Transverse colon (tissue), 4 donors: Measurements from ENCODE around the gene NECAB2. TPM values are rescaled to one million over a fixed set of nuclear protein-coding genes. Genes with fewer than 3 reads are reported as not detected.

Source experiments
- DNase-seq: peaks from one replicate; pipeline ENCODE4 v3.0.0-alpha.2; 2019
- H3K27ac ChIP-seq, 4 donors: fragments of 200-600 bp; sonication (generic); 2 replicates each; pipeline ENCODE4 v1.5.1; 2016 to 2018; ENCODE audit warnings: inconsistent platforms in 4 of 4
- H3K27me3 ChIP-seq: fragments of 200-600 bp; sonication (generic); 2 replicates; pipeline ENCODE4 v1.5.1; 2017; ENCODE audit warnings: inconsistent platforms
- H3K36me3 ChIP-seq, 4 donors: fragments of 200-600 bp; sonication (generic); 2 replicates each; pipeline ENCODE4 v1.5.1; 2017 to 2019; ENCODE audit warnings: inconsistent platforms in 4 of 4
- H3K4me1 ChIP-seq, 4 donors: fragments of 200-600 bp; sonication (generic); 2 replicates each; pipeline ENCODE4 v1.5.1; 2017 to 2020; ENCODE audit warnings: inconsistent platforms in 4 of 4
- H3K4me3 ChIP-seq, 4 donors: fragments of 200-600 bp; sonication (generic); 1 replicate in 1 of 4; 2 replicates in 3 of 4; pipeline versions ENCODE4 v1.5.1 to v1.6.1; 2017 to 2019; ENCODE audit warnings: inconsistent platforms in 4 of 4
- H3K9me3 ChIP-seq, 2 donors: fragments of 200-600 bp; sonication (generic); 2 replicates each; pipeline ENCODE4 v1.5.1; 2017 to 2019; ENCODE audit warnings: inconsistent platforms in 2 of 2
- EP300 ChIP-seq: sonication (generic); formaldehyde crosslinking; IDR thresholded peaks from one replicate; pipeline ENCODE4 v1.6.1; 2017; ENCODE audit warnings: antibody characterized with exemption, low read depth
- POLR2A ChIP-seq: fragments of 450-650 bp; IDR thresholded peaks from one replicate; pipeline ENCODE4 v1.6.1; 2016; ENCODE audit warnings: antibody characterized with exemption, mild to moderate bottlenecking, moderate library complexity
- POLR2AphosphoS5 ChIP-seq, 3 donors: sonication (generic); formaldehyde crosslinking; IDR thresholded peaks; one replicate each; pipeline ENCODE4 v1.6.1; 2016; ENCODE audit warnings: antibody characterized with exemption in 3 of 3
- whole genome bisulfite sequencing, 2 donors: methylation state at CpG; one replicate each; pipeline ENCODE4 v1.1.5; 2018; ENCODE audit warnings: low coverage in 1 of 2; 5-methylcytosine and 5-hydroxymethylcytosine counted together
- in situ Hi-C, 4 donors: fragments of 200-750 bp; cut with MboI; loops; one replicate each; pipeline versions ENCODE4 v1.15.0 to v1.15.1; 2017; ENCODE audit warnings: low sequenced_read_pairs in 3 of 4, low pct_ligation_motif_present in 1 of 4, low pct_unique_long_range_greater_than_20kb in 1 of 4
- intact Hi-C: fragments of 100-400 bp; cut with DNase I; formaldehyde crosslinking; loops from one replicate; pipeline ENCODE4 v1.15.1; 2023; ENCODE audit warnings: low total_unique reads
- total RNA-seq, 4 donors: library from RNA; depleted of rRNA; stranded (reverse); fragments of >200 nt; gene quantifications; one replicate each; pipeline ENCODE4 v1.1.0, GENCODE V29; 2016
- TF ChIP-seq, protein P1 (sequence below), 5 experiments: fragments of 200-600 bp in 3 of 5; fragments of 450-650 bp in 2 of 5; sonication (generic) in 3 of 5; IDR thresholded peaks; 1 replicate in 2 of 5; 2 replicates in 3 of 5; pipeline ENCODE4 v1.5.1; 2016 to 2017; ENCODE audit warnings: antibody characterized with exemption in 5 of 5, inconsistent platforms in 3 of 5, mild to moderate bottlenecking in 2 of 5, moderate library complexity in 1 of 5

Gene NECAB2
- total RNA-seq, 4 donors from 2014 or later: 0.41 TPM; not detected in 3

DNA sequence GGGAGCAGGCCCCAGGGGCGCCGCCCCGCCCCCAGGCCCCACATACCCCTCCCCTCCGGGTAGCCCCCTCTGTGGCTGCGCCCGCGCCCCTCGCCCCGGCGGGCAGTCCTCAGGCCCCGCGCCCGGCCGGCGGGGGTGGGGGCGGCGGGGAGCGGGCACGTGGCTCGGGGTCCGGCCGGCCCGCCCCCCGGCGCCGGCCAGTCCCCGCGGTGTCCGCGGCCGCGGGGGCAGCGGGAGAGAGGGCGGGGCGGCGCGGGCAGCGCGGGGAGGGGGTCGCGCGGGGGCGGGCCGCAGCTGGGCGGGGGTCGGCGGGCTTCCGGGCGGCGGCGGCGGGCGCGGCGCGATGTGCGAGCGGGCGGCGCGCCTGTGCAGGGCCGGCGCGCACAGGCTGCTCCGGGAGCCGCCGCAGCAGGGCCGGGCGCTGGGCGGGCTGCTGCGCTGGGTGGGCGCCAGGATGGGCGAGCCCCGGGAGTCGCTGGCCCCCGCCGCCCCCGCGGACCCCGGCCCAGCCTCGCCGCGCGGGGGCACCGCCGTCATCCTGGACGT lies 335 bp downstream of the NECAB2 start:
- peaks cover 16% of the 10 kb centered on the region for H3K27me3 ChIP-seq
- no peaks in the 10 kb centered on the region for H3K36me3 ChIP-seq
- intact Hi-C loops: no loop called here
- TF ChIP-seq, protein P1, sequence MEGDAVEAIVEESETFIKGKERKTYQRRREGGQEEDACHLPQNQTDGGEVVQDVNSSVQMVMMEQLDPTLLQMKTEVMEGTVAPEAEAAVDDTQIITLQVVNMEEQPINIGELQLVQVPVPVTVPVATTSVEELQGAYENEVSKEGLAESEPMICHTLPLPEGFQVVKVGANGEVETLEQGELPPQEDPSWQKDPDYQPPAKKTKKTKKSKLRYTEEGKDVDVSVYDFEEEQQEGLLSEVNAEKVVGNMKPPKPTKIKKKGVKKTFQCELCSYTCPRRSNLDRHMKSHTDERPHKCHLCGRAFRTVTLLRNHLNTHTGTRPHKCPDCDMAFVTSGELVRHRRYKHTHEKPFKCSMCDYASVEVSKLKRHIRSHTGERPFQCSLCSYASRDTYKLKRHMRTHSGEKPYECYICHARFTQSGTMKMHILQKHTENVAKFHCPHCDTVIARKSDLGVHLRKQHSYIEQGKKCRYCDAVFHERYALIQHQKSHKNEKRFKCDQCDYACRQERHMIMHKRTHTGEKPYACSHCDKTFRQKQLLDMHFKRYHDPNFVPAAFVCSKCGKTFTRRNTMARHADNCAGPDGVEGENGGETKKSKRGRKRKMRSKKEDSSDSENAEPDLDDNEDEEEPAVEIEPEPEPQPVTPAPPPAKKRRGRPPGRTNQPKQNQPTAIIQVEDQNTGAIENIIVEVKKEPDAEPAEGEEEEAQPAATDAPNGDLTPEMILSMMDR (IDR thresholded peaks at IDR 0.05): peak in 1 of 5 experiments; percentile 2
- TF ChIP-seq EP300: no peak
- H3K27ac ChIP-seq: no peak overlapping the region
- H3K4me3 ChIP-seq: peak overlapping the region in 2 of 4 donors; percentile 29 to 47
- H3K4me1 ChIP-seq: no peaks in the 10 kb centered on the region
- no peak for DNase-seq
- in situ Hi-C loops: loop anchor here in 3 of 4 donors (25.0 kb wide), 3 partner anchors 94 to 519 kb away; partner anchors contain the start of genes ADAD2 (in 1 of the 3) and TAF1C (in 1 of the 3)
- 0% methylated on average over 1 of the region's 87 CpGs; no CpG with 5 or more reads in 1 of the 2 donors for WGBS, 2 donors
- no peaks in the 10 kb centered on the region for H3K9me3 ChIP-seq

DNA sequence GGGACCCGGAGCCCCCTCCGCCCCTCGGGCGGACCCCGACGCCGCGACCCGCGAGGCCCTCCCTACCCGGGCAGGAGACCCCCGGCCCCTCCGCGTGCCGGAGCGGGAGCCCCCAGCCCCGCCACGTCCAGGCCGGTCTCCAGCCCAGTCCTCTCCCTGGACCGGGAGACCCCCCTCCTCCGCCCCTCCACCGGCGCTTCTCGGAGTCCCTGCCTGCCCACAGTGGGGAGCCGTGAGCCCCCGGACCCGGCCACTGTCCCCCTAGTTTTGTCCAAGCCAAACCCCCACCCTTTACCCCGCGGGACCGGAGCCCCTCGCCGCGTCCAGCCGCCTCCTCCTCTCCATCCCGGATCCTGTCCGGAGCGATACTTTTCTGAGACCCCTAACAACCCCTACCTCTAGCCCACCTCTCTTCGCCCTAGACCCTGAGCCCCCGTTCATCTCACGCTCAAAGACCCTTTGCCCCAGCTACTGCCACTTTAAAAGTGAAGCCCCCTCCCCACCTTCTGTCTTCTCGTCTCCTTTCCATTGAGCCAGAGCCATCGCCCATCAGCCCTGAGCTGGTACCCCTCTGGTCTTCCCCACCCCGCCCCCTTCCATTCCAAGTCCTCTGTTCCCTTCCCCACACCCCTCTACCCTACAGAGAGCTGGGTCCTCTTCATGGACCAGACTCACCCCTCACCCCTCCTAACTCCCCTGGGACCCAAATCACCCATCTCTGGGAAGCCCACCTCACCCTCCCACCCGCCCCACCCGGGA lies 1.0 kb downstream of the NECAB2 start:
- H3K36me3 ChIP-seq: no peaks in the 10 kb centered on the region
- peaks cover 16% of the 10 kb centered on the region for H3K27me3 ChIP-seq
- no peaks in the 10 kb centered on the region for H3K9me3 ChIP-seq
- DNase-seq: no peak
- in situ Hi-C loops (loop anchor here in 3 of 4 donors (25.0 kb wide), 3 partner anchors 93 to 518 kb away; partner anchors contain the start of genes ADAD2 (in 1 of the 3) and TAF1C (in 1 of the 3)), intact Hi-C loops (no loop called here)
- H3K27ac ChIP-seq: no peak overlapping the region
- no peaks in the 10 kb centered on the region for H3K4me1 ChIP-seq
- TF ChIP-seq POLR2AphosphoS5 (IDR thresholded peaks at IDR 0.05) (no peak), EP300 (no peak), POLR2A (no peak)
- TF ChIP-seq, protein P1 (IDR thresholded peaks at IDR 0.05): no peak
- no peak overlapping the region for H3K4me3 ChIP-seq
- 25 to 29% methylated on average over 4 to 20 of the region's 45 CpGs for WGBS, 2 donors

DNA sequence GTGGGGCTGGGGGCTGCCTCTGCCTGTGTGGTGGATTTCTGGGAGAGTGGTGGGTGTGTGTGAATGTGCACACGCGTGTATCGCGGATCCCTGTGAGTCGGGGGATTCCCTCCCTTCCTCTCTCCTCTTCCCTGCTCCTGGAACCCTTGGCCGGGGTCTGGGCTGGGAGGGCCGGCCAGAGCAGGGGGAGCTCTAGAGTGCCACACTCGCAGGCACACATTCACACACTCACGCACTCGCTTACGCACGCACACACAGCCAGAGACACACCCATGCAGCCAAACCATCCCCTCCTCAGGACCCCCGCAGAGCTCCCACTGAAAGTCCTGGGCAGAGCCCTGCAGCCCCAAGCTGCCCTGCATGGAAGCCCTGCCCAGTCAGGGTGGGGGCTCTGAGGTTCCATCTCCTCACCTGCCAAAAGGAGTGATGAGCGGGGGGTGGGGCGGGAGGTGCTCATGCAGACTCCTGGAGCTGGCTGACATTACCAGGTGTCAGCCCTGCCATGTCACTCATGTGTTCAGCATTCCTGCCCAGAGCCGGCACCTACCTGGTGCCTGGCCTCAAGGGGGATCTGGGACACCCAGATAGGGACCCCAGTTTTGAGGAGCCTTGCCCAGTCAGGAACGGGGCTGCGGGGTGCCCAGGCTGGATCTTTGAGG lies 1.9 kb downstream of the NECAB2 start:
- Histone ChIP-seq H3K36me3 (no peaks in the 10 kb centered on the region), H3K4me1 (no peaks in the 10 kb centered on the region), H3K9me3 (no peaks in the 10 kb centered on the region), H3K4me3 (no peak overlapping the region), H3K27ac (no peak overlapping the region), H3K27me3 (peaks cover 16% of the 10 kb centered on the region)
- 67% methylated on average over 13 of the region's 18 CpGs; no CpG with 5 or more reads in 1 of the 2 donors for WGBS, 2 donors
- DNase-seq: no peak
- TF ChIP-seq POLR2A (no peak), EP300 (no peak), POLR2AphosphoS5 (IDR thresholded peaks at IDR 0.05) (no peak)
- TF ChIP-seq, protein P1 (IDR thresholded peaks at IDR 0.05): no peak
- in situ Hi-C loops (loop anchor here in 3 of 4 donors (25.0 kb wide), 3 partner anchors 92 to 517 kb away; partner anchors contain the start of genes ADAD2 (in 1 of the 3) and TAF1C (in 1 of the 3)), intact Hi-C loops (loop anchor here (5.0 kb wide), 1 partner anchor 902 kb away; no protein-coding TSS in a partner anchor)

DNA sequence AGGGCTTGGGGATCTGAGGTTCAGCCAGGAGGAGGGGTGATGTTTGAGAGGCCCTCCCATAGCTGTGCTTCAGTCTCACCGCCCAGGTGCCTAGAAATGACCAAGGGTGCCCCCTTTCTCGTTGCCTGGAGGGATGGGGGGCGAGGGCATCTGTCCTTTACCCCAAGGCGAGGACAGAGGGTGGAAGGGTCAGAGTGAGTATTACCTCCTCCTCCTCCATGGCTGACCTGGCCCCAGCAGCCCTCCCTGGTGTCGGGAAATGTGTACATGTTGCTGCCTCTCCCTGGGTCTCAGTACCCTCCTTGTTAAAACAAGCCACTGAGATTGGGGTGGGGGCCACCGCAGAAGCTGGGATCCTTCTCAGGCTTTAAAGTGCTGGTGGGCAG lies 2.4 kb downstream of the NECAB2 start:
- TF ChIP-seq EP300 (no peak), POLR2AphosphoS5 (IDR thresholded peaks at IDR 0.05) (no peak)
- TF ChIP-seq, protein P1 (IDR thresholded peaks at IDR 0.05): no peak
- Histone ChIP-seq H3K27ac (no peak overlapping the region), H3K4me1 (no peaks in the 10 kb centered on the region), H3K4me3 (no peak overlapping the region), H3K9me3 (no peaks in the 10 kb centered on the region), H3K27me3 (peaks cover 16% of the 10 kb centered on the region), H3K36me3 (no peaks in the 10 kb centered on the region)
- no peak for DNase-seq
- WGBS, 2 donors: 71% methylated on average over 6 of the region's 6 CpGs; no CpG with 5 or more reads in 1 of the 2 donors
- in situ Hi-C loops: loop anchor here in 3 of 4 donors (25.0 kb wide), 3 partner anchors 92 to 517 kb away; partner anchors contain the start of genes ADAD2 (in 1 of the 3) and TAF1C (in 1 of the 3)
- intact Hi-C loops: loop anchor here (5.0 kb wide), 1 partner anchor 902 kb away; no protein-coding TSS in a partner anchor
